ENCODE results near the gene AGAP2.

GRCh38 chr12:57775563-57776246 lies 37.2 kb upstream of the AGAP2 start:
- TF ChIP-seq CTCF (IDR thresholded peaks at IDR 0.05) (no peak), POLR2A (IDR thresholded peaks at IDR 0.05) (no peak)
